ENCODE measurements around the gene GPRASP2. TPM values are rescaled to one million over a fixed set of nuclear protein-coding genes. Genes with fewer than 3 reads are reported as not detected.

GPRASP2 gene
- total and polyA plus RNA-seq, 4 donors, result 2.4 to 23.9 (median 4.4) TPM

DNA sequence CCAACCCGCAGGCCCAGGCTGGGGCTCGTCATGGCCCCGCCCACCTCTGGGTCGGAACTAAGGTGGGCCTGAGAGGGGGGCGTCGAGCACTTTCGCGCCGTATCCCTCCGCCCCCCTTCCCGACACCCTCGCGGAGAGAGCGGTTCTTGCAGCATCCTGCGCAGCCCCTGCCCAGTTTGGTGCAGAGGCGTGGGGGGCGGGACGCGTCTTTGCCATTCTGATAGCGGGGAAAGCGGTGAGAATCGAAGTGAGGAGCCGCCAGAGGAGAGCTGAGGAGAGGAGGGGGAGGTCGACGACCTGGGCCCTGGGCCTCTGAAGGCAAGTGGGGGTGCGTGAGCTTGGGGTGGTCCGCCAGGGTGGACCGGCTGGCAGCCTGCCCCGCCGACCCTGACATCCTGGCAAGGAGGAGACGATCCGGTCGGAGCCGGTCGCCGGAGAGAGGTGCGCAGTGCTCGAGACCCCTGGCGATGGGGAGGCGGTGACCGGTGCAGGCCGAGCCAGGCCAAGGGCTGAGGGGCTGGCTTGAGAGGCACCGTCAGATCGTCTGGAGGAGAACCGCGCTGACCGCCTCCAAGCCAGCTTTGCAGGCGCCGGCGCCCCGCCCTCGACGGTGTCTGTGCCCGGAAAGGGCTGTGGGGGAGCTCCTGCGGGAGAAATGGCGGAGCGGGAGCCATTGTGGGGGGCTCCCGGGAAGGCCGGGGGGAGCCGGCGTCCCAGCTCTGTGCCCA lies 33.8 kb downstream of the GPRASP2 start:
- peaks cover 0 to 7% (median 0%) of the 10 kb centered on the region in 5 donors for H3K4me1 ChIP-seq (ENCODE audit: control insufficient read depth in 5 of 5, insufficient read depth in 5 of 5, low read length in 5 of 5)
- WGBS, 2 donors, result 0 to 29% methylated on average over 27 to 61 of the region's 61 CpGs
- H3K9me3 ChIP-seq (ENCODE audit: control insufficient read depth in 4 of 4, insufficient read depth in 3 of 4, low read length in 3 of 4), result peaks cover 0 to 2% (median 0%) of the 10 kb centered on the region in 4 donors
- peak overlapping the region; percentile 42 to 78 for H3K9ac ChIP-seq (ENCODE audit: insufficient read depth in 1 of 2, low read length in 2 of 2)
- H3K36me3 ChIP-seq (ENCODE audit: control insufficient read depth in 4 of 4, insufficient read depth in 4 of 4, low read length in 4 of 4), result no peaks in the 10 kb centered on the region
- peak overlapping the region; percentile 47 for H3K4me3 ChIP-seq
- peak; percentile 65 to 74 (median 71) for DNase-seq
- TF ChIP-seq, protein P1, sequence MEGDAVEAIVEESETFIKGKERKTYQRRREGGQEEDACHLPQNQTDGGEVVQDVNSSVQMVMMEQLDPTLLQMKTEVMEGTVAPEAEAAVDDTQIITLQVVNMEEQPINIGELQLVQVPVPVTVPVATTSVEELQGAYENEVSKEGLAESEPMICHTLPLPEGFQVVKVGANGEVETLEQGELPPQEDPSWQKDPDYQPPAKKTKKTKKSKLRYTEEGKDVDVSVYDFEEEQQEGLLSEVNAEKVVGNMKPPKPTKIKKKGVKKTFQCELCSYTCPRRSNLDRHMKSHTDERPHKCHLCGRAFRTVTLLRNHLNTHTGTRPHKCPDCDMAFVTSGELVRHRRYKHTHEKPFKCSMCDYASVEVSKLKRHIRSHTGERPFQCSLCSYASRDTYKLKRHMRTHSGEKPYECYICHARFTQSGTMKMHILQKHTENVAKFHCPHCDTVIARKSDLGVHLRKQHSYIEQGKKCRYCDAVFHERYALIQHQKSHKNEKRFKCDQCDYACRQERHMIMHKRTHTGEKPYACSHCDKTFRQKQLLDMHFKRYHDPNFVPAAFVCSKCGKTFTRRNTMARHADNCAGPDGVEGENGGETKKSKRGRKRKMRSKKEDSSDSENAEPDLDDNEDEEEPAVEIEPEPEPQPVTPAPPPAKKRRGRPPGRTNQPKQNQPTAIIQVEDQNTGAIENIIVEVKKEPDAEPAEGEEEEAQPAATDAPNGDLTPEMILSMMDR (IDR thresholded peaks at IDR 0.05; ENCODE audit: control extremely low read depth, extremely low read depth), result no peak
- ATAC-seq (ENCODE audit: insufficient read depth, low FRiP score), result no peak
- H3K27me3 ChIP-seq (ENCODE audit: control insufficient read depth in 3 of 3, insufficient read depth in 3 of 3, low read length in 2 of 3), result peaks cover 0 to 16% (median 4%) of the 10 kb centered on the region in 3 donors
- H3K27ac ChIP-seq (ENCODE audit: low read depth in 1 of 2, low read length in 1 of 2), result no peak overlapping the region

DNA sequence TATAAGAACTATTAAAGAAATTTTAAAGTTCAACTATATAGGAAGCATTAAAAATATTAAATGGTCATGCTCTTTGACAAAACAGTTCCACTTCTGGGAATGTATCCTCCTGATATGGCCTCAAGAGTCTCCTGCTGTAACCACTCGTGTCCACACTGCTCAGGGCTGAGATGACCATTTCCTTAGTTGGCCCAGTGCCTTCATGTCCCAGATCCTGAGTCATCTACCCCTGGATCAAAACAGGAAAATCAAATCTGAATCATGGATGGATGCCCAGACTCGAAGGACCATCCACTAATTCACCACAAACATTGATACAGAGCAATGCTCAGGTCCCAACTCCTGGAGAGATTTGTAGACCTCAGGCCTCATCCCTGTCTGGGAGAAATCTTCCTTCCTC lies 53.0 kb downstream of the GPRASP2 start:
- H3K27ac ChIP-seq (ENCODE audit: low read depth in 1 of 2, low read length in 1 of 2), result no peak overlapping the region
- H3K27me3 ChIP-seq (ENCODE audit: control insufficient read depth in 3 of 3, insufficient read depth in 3 of 3, low read length in 2 of 3), result peaks cover 0 to 11% (median 0%) of the 10 kb centered on the region in 3 donors
- no peak overlapping the region for H3K4me3 ChIP-seq
- no peaks in the 10 kb centered on the region for H3K36me3 ChIP-seq (ENCODE audit: control insufficient read depth in 4 of 4, insufficient read depth in 4 of 4, low read length in 4 of 4)
- H3K4me1 ChIP-seq (ENCODE audit: control insufficient read depth in 5 of 5, insufficient read depth in 5 of 5, low read length in 5 of 5), result peaks cover 0 to 5% (median 0%) of the 10 kb centered on the region in 5 donors
- WGBS, 2 donors, result 31 to 68% methylated on average over 2 of the region's 2 CpGs
- no peaks in the 10 kb centered on the region for H3K9me3 ChIP-seq (ENCODE audit: control insufficient read depth in 4 of 4, insufficient read depth in 3 of 4, low read length in 3 of 4)
- DNase-seq (peak in 1 of 3 donors; percentile 22), ATAC-seq (ENCODE audit: insufficient read depth, low FRiP score) (no peak)
- no peak overlapping the region for H3K9ac ChIP-seq (ENCODE audit: insufficient read depth in 1 of 2, low read length in 2 of 2)
- TF ChIP-seq, protein P1 (IDR thresholded peaks at IDR 0.05; ENCODE audit: control extremely low read depth, extremely low read depth), result no peak

DNA sequence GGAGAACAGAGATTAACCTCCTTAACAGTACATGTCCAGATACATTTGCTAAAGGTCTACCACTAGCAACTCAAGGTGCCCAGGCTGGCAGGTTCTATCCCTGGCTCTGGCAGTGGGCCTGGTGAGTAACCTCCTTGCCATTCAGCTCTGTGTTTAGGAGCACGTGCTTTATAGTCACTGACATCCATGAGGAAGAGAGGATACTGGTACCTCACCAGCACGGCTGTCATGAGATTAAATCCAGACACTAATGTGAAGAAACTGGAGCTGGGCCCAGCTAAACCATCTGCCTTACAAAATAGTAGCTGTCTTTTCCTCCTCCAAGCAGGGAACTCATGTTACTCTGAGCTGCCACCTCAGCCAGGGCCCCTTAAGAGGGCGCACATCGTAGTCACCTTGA lies 53.6 kb downstream of the GPRASP2 start:
- Histone ChIP-seq H3K9ac (ENCODE audit: insufficient read depth in 1 of 2, low read length in 2 of 2) (no peak overlapping the region), H3K4me1 (ENCODE audit: control insufficient read depth in 5 of 5, insufficient read depth in 5 of 5, low read length in 5 of 5) (peaks cover 0 to 7% (median 0%) of the 10 kb centered on the region in 5 donors), H3K27ac (ENCODE audit: low read depth in 1 of 2, low read length in 1 of 2) (no peak overlapping the region), H3K4me3 (no peak overlapping the region), H3K36me3 (ENCODE audit: control insufficient read depth in 4 of 4, insufficient read depth in 4 of 4, low read length in 4 of 4) (no peaks in the 10 kb centered on the region), H3K9me3 (ENCODE audit: control insufficient read depth in 4 of 4, insufficient read depth in 3 of 4, low read length in 3 of 4) (no peaks in the 10 kb centered on the region), H3K27me3 (ENCODE audit: control insufficient read depth in 3 of 3, insufficient read depth in 3 of 3, low read length in 2 of 3) (peaks cover 0 to 10% (median 0%) of the 10 kb centered on the region in 3 donors)
- 65 to 91% methylated on average over 4 of the region's 4 CpGs for WGBS, 2 donors
- DNase-seq (no peak), ATAC-seq (ENCODE audit: insufficient read depth, low FRiP score) (no peak)
- TF ChIP-seq, protein P1 (IDR thresholded peaks at IDR 0.05; ENCODE audit: control extremely low read depth, extremely low read depth), result no peak
